A673 (cell line): ENCODE data around the gene ANXA5. TPM values are rescaled to one million over a fixed set of nuclear protein-coding genes. Genes with fewer than 3 reads are reported as not detected.

Experiments used
- BruUV-seq: library from RNA; stranded (reverse); fragments of 400-500 nt; replicated peaks from 2 replicates; lab custom pipeline; 2021; lab: Mats Ljungman, UMichigan
- CTCF ChIA-PET: fragments of 300-600 bp; sonication (Branson Sonifier 250); formaldehyde crosslinking; loops from one replicate; lab custom pipeline; 2022; ENCODE audit warnings: antibody characterized with exemption; lab: Charles Lee
- POLR2A ChIA-PET: fragments of 300-600 bp; sonication (Branson Sonifier 250); formaldehyde crosslinking; loops from one replicate; lab custom pipeline; 2022; ENCODE audit warnings: antibody characterized with exemption; ENCODE audit not compliant: low non-redundant PET; lab: Charles Lee
- DNase-seq: peaks from one replicate; pipeline ENCODE4 v3.0.0-alpha.2; 2015; ENCODE audit warnings: low spot score
- H3K27ac ChIP-seq: fragments of 200-600 bp; sonication (generic); 2 replicates; pipeline ENCODE4 v1.5.1; 2016; ENCODE audit warnings: mixed run types, low read depth, mild to moderate bottlenecking, mixed read lengths, antibody characterized with exemption, low read length; ENCODE audit not compliant: poor library complexity, severe bottlenecking
- H3K27me3 ChIP-seq: fragments of 200-600 bp; sonication (generic); replicated peaks from 2 replicates; pipeline ENCODE4 v1.6.1; 2017; ENCODE audit warnings: mixed run types, low read depth, mild to moderate bottlenecking, mixed read lengths, antibody characterized with exemption, low read length; ENCODE audit not compliant: insufficient read depth, poor library complexity
- H3K36me3 ChIP-seq: fragments of 200-600 bp; sonication (generic); 2 replicates; pipeline ENCODE4 v1.6.1; 2016; ENCODE audit warnings: mixed run types, mild to moderate bottlenecking, mixed read lengths, antibody characterized with exemption, low read length; ENCODE audit not compliant: insufficient read depth, poor library complexity, severe bottlenecking
- H3K4me1 ChIP-seq: fragments of 200-600 bp; sonication (generic); 2 replicates; pipeline ENCODE4 v1.6.1; 2017; ENCODE audit warnings: mixed run types, mild to moderate bottlenecking, mixed read lengths, antibody characterized with exemption, low read length; ENCODE audit not compliant: insufficient read depth, poor library complexity, severe bottlenecking
- H3K4me3 ChIP-seq: fragments of 200-600 bp; sonication (generic); 2 replicates; pipeline ENCODE4 v1.5.1; 2016; ENCODE audit warnings: low read depth, mixed run types, mild to moderate bottlenecking, mixed read lengths, low read length; ENCODE audit not compliant: poor library complexity, severe bottlenecking
- H3K9me3 ChIP-seq: fragments of 200-600 bp; sonication (generic); 2 replicates; pipeline ENCODE4 v1.6.1; 2016; ENCODE audit warnings: mixed run types, low read depth, mild to moderate bottlenecking, mixed read lengths, antibody characterized with exemption, low read length; ENCODE audit not compliant: poor library complexity, severe bottlenecking
- CTCF ChIP-seq: fragments of 300-800, 200-600 bp; sonication (generic); conservative IDR thresholded peaks from 2 replicates; pipeline ENCODE4 v1.5.1; 2017; ENCODE audit warnings: low read depth, mild to moderate bottlenecking, antibody characterized with exemption, low read length, moderate library complexity, mixed read lengths
- EZH2 ChIP-seq: fragments of 200-600 bp; sonication (generic); IDR thresholded peaks from 2 replicates; pipeline ENCODE4 v1.6.1; 2017; ENCODE audit warnings: borderline replicate concordance, low read depth, mild to moderate bottlenecking, mixed read lengths, antibody characterized with exemption, low read length; ENCODE audit not compliant: poor library complexity, severe bottlenecking
- intact Hi-C: fragments of 100-400 bp; cut with micrococcal nuclease; formaldehyde crosslinking; loops from one replicate; pipeline ENCODE4 v1.10.0; 2022; ENCODE audit not compliant: unreplicated experiment
- total RNA-seq: library from RNA; stranded (reverse); gene quantifications from 2 replicates; pipeline ENCODE4 v1.2.3, GENCODE V29; 2021

Gene ANXA5
- total RNA-seq, 1 experiment from 2014 or later, result 389 TPM

- no TSS peak for BruUV-seq
- Histone ChIP-seq H3K27ac (peak overlapping the region; percentile 55), H3K4me3 (no peak overlapping the region), H3K27me3 (no peaks in the 10 kb centered on the region), H3K9me3 (no peaks in the 10 kb centered on the region), H3K4me1 (peaks cover 72% of the 10 kb centered on the region), H3K36me3 (peaks cover 22% of the 10 kb centered on the region)
- ChIA-PET POLR2A (no interaction called here), CTCF (no interaction called here)
- intact Hi-C loops, result no loop called here
- TF ChIP-seq CTCF, result no peak
- no peak for TF ChIP-seq EZH2
- no peak for DNase-seq
These were observed 3.3 kb downstream of the ANXA5 start for GRCh38 chr4:121693450-121693849.

- peak overlapping the region; percentile 43 for H3K27ac ChIP-seq
- peak overlapping the region; percentile 21 for H3K4me3 ChIP-seq
- no peak for TF ChIP-seq EZH2
- no peak for TF ChIP-seq CTCF
- ChIA-PET CTCF (no interaction called here), POLR2A (no interaction called here)
- peaks cover 30% of the 10 kb centered on the region for H3K36me3 ChIP-seq
- no peaks in the 10 kb centered on the region for H3K27me3 ChIP-seq
- BruUV-seq, result no TSS peak
- peaks cover 67% of the 10 kb centered on the region for H3K4me1 ChIP-seq
- DNase-seq, result no peak
- no peaks in the 10 kb centered on the region for H3K9me3 ChIP-seq
- intact Hi-C loops, result no loop called here
These were observed 4.5 kb downstream of the ANXA5 start for GRCh38 chr4:121692261-121692660.

GRCh38 chr4:121690001-121690400, 6.8 kb downstream of the ANXA5 start:
- CTCF ChIA-PET, result no interaction called here
- intact Hi-C loops, result no loop called here
- Histone ChIP-seq H3K27me3 (no peaks in the 10 kb centered on the region), H3K27ac (peak overlapping the region; percentile 43), H3K4me3 (no peak overlapping the region), H3K9me3 (no peaks in the 10 kb centered on the region), H3K4me1 (peaks cover 62% of the 10 kb centered on the region), H3K36me3 (peaks cover 38% of the 10 kb centered on the region)
- POLR2A ChIA-PET, result no interaction called here
- DNase-seq, result no peak
- TF ChIP-seq CTCF, result no peak
- no peak for TF ChIP-seq EZH2
- BruUV-seq, result no TSS peak
